Measurements from ENCODE around the gene ZSWIM9.

Gene ZSWIM9

DNA sequence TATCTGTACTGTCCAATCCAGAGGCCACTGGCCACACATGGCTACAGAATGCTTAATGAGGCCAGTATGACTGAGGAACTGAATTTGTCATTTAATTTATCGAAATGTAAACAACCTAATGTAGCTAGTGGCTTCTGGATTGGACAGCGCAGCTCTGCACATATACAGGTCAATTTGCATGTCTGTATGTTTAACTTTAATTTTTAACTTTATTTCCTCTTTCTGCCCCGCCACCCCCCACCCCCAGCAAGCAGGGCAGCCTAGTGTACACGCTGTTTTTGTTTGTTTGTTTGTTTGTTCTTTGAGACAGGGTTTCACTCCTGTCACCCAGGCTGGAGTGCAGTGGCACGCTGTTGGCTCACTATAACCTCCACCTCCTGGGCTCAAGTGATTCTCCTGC lies 15.5 kb downstream of the ZSWIM9 start:
- peak overlapping the region; percentile 81 for H3K27ac ChIP-seq (ENCODE audit: low read depth, low read length)
- no peaks in the 10 kb centered on the region for H3K79me2 ChIP-seq (ENCODE audit: insufficient read depth, low read length)
- H3K4me3 ChIP-seq (ENCODE audit: insufficient read depth, low read length, poor library complexity, severe bottlenecking) = no peak overlapping the region
- H3K4me2 ChIP-seq (ENCODE audit: low read depth, low read length, poor library complexity, severe bottlenecking) = peak overlapping the region; percentile 49
- peaks cover 11% of the 10 kb centered on the region; the same call in 1 of the 2 replicates for H3K9me3 ChIP-seq (ENCODE audit: insufficient read depth, low read length)
- H3K36me3 ChIP-seq (ENCODE audit: low read length) = peaks cover 13% of the 10 kb centered on the region
- no peaks in the 10 kb centered on the region for H3K9me2 ChIP-seq (replicated peaks; ENCODE audit: insufficient read depth, low read length)
- no peaks in the 10 kb centered on the region for H3K27me3 ChIP-seq (ENCODE audit: low read length)
- peaks cover 15% of the 10 kb centered on the region for H3F3A ChIP-seq (ENCODE audit: insufficient read depth)
- H3K9ac ChIP-seq (ENCODE audit: low read length) = peak overlapping the region; percentile 49
- no peaks in the 10 kb centered on the region for H4K20me1 ChIP-seq (ENCODE audit: low read depth, low read length)
- TF ChIP-seq, protein P1, sequence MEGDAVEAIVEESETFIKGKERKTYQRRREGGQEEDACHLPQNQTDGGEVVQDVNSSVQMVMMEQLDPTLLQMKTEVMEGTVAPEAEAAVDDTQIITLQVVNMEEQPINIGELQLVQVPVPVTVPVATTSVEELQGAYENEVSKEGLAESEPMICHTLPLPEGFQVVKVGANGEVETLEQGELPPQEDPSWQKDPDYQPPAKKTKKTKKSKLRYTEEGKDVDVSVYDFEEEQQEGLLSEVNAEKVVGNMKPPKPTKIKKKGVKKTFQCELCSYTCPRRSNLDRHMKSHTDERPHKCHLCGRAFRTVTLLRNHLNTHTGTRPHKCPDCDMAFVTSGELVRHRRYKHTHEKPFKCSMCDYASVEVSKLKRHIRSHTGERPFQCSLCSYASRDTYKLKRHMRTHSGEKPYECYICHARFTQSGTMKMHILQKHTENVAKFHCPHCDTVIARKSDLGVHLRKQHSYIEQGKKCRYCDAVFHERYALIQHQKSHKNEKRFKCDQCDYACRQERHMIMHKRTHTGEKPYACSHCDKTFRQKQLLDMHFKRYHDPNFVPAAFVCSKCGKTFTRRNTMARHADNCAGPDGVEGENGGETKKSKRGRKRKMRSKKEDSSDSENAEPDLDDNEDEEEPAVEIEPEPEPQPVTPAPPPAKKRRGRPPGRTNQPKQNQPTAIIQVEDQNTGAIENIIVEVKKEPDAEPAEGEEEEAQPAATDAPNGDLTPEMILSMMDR (IDR thresholded peaks at IDR 0.05; ENCODE audit: insufficient read depth, low read length, poor library complexity, severe bottlenecking) = no peak
- TF ChIP-seq EZH2phosphoT487 (conservative IDR thresholded peaks at IDR 0.05; ENCODE audit: low read length) = no peak
- peak overlapping the region; percentile 44 for H2AFZ ChIP-seq (ENCODE audit: low read depth, low read length, severe bottlenecking)

DNA sequence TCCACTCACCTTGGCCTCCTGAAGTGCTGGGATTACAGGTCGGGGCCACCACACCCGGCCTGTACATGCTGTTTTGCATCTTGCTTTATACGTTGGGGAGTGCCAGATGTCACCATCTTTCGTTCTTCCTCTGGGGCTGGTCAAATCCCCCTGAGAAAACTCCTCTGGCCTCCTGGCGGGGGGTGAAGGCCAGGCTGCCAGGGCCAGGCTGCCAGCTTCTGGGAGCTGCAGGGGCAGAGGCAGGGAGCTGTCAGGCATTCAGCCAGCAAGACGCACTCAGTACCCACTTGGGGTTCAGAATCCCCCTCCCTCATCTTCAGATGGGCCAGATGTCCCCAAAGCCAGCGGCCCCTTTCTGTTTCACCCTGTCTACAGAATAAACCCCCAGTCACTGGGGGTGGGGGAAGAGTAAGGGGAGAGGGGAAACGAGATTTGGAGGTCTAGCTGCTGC lies 16.1 kb downstream of the ZSWIM9 start:
- no peaks in the 10 kb centered on the region for H4K20me1 ChIP-seq (ENCODE audit: low read depth, low read length)
- TF ChIP-seq, protein P1 (IDR thresholded peaks at IDR 0.05; ENCODE audit: insufficient read depth, low read length, poor library complexity, severe bottlenecking) = no peak
- no peak for TF ChIP-seq EZH2phosphoT487 (conservative IDR thresholded peaks at IDR 0.05; ENCODE audit: low read length)
- H3K9ac ChIP-seq (ENCODE audit: low read length) = peak overlapping the region; percentile 49
- H3K36me3 ChIP-seq (ENCODE audit: low read length) = peaks cover 8% of the 10 kb centered on the region
- H3K27ac ChIP-seq (ENCODE audit: low read depth, low read length) = peak overlapping the region; percentile 81
- H3K79me2 ChIP-seq (ENCODE audit: insufficient read depth, low read length) = no peaks in the 10 kb centered on the region
- no peaks in the 10 kb centered on the region for H3K27me3 ChIP-seq (ENCODE audit: low read length)
- H2AFZ ChIP-seq (ENCODE audit: low read depth, low read length, severe bottlenecking) = peak overlapping the region; percentile 44
- no peak overlapping the region for H3K4me3 ChIP-seq (ENCODE audit: insufficient read depth, low read length, poor library complexity, severe bottlenecking)
- H3K9me2 ChIP-seq (replicated peaks; ENCODE audit: insufficient read depth, low read length) = no peaks in the 10 kb centered on the region
- peaks cover 5% of the 10 kb centered on the region; the same call in 1 of the 2 replicates for H3K9me3 ChIP-seq (ENCODE audit: insufficient read depth, low read length)
- H3F3A ChIP-seq (ENCODE audit: insufficient read depth) = peaks cover 15% of the 10 kb centered on the region
- peak overlapping the region; percentile 49 for H3K4me2 ChIP-seq (ENCODE audit: low read depth, low read length, poor library complexity, severe bottlenecking)

DNA sequence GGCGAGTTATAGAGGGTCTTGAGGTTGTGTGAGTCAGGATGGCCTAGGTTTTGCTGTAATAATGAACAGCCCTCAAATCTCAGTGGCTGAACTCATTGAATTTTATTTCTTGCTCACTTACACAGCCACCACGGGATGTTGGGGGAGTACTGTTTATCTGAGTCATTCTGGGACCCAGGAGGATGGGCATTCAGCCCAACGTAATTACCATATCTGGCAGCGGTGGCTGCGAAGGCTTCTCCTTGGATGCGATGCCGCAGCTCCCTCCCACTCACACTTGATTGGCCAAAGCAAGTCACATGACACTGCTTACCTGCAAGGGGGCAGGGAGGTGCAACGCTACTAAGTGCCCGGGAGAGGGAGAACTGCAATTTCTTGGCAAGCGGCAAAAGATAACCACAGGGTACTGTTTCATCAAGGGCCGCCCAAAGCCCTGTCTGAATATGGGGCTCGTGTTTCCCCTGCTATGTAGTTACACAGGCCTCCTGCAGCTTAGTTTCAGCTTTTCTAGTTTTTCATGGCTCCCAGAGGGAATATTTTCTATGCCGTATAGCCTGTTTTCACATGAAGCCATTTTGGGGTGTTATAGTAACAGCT lies 19.9 kb downstream of the ZSWIM9 start:
- no peaks in the 10 kb centered on the region for H4K20me1 ChIP-seq (ENCODE audit: low read depth, low read length)
- H3K9me2 ChIP-seq (replicated peaks; ENCODE audit: insufficient read depth, low read length) = no peaks in the 10 kb centered on the region
- peaks cover 3% of the 10 kb centered on the region; the same call in 1 of the 2 replicates for H3K36me3 ChIP-seq (ENCODE audit: low read length)
- H3K9ac ChIP-seq (ENCODE audit: low read length) = peak overlapping the region; percentile 20; the same call in 1 of the 2 replicates
- TF ChIP-seq EZH2phosphoT487 (conservative IDR thresholded peaks at IDR 0.05; ENCODE audit: low read length) = no peak
- TF ChIP-seq, protein P1 (IDR thresholded peaks at IDR 0.05; ENCODE audit: insufficient read depth, low read length, poor library complexity, severe bottlenecking) = peak; percentile 50
- H3K9me3 ChIP-seq (ENCODE audit: insufficient read depth, low read length) = no peaks in the 10 kb centered on the region
- no peak overlapping the region for H3K4me3 ChIP-seq (ENCODE audit: insufficient read depth, low read length, poor library complexity, severe bottlenecking)
- H3F3A ChIP-seq (ENCODE audit: insufficient read depth) = peaks cover 3% of the 10 kb centered on the region
- no peaks in the 10 kb centered on the region for H3K27me3 ChIP-seq (ENCODE audit: low read length)
- H2AFZ ChIP-seq (ENCODE audit: low read depth, low read length, severe bottlenecking) = peak overlapping the region; percentile 49
- peak overlapping the region; percentile 50 for H3K27ac ChIP-seq (ENCODE audit: low read depth, low read length)
- no peaks in the 10 kb centered on the region for H3K79me2 ChIP-seq (ENCODE audit: insufficient read depth, low read length)
- peak overlapping the region; percentile 52 for H3K4me2 ChIP-seq (ENCODE audit: low read depth, low read length, poor library complexity, severe bottlenecking)
